Measurements from ENCODE around the gene PRUNE1.

GRCh38 chr1:150967936-150968335, 40.3 kb upstream of the PRUNE1 start:
- TF ChIP-seq CTCF (IDR thresholded peaks at IDR 0.05) (no peak), POLR2A (IDR thresholded peaks at IDR 0.05) (no peak)

Measured in Peyer's patch (tissue), 4 donors.